WI38 (cell line): ENCODE results near the gene KIAA1958.

Experiments used
- H3K4me3 ChIP-seq: 2 replicates; pipeline ENCODE4 v1.5.1; 2011; ENCODE audit warnings: low read depth, mild to moderate bottlenecking, control low read depth, low read length
- TF ChIP-seq, protein P1 (sequence below): IDR thresholded peaks from 2 replicates; pipeline ENCODE4 v1.5.1; 2012; ENCODE audit warnings: low read depth, mild to moderate bottlenecking, control low read depth, low read length

The KIAA1958 gene

DNA sequence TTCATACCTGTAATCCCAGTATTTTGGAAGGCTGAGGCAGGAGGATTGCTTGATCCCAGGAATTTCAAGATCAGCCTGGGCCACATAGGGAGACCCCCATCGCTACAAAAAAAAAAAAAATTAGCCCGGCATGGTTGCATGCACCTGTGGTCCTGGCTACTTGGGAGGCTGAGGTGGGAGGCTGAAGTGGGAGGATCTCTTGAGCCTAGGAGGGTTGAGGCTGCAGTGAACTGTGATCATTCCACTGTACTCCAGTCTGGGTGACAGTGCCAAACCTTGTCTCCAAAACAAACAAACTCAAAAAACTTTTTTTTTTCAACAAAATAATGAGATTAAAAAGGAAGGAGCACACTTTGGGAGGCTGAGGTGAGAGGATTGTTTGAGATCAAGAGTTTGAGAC lies 14.2 kb downstream of the KIAA1958 start:
- no peak overlapping the region for H3K4me3 ChIP-seq
- TF ChIP-seq, protein P1, sequence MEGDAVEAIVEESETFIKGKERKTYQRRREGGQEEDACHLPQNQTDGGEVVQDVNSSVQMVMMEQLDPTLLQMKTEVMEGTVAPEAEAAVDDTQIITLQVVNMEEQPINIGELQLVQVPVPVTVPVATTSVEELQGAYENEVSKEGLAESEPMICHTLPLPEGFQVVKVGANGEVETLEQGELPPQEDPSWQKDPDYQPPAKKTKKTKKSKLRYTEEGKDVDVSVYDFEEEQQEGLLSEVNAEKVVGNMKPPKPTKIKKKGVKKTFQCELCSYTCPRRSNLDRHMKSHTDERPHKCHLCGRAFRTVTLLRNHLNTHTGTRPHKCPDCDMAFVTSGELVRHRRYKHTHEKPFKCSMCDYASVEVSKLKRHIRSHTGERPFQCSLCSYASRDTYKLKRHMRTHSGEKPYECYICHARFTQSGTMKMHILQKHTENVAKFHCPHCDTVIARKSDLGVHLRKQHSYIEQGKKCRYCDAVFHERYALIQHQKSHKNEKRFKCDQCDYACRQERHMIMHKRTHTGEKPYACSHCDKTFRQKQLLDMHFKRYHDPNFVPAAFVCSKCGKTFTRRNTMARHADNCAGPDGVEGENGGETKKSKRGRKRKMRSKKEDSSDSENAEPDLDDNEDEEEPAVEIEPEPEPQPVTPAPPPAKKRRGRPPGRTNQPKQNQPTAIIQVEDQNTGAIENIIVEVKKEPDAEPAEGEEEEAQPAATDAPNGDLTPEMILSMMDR, result no peak

DNA sequence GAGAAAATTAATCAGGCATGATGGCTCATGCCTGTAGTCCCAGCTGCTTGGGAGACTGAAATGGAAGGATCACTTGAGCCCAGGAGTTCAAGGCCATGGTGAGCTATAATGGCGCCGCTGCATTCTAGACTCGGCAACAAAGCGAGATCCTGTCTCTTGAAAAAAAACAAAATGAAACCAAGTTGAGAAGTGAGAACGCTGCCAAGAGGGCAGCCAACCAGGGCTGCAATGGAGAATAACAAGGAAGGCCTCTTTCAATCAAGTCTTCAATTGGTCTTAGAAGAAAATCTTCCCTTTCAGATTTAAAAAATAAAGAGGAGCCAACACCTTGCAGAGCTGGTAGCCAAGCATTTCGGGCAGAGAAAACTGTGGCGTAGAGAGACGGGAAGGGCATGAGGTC lies 14.7 kb downstream of the KIAA1958 start:
- TF ChIP-seq, protein P1, result no peak

DNA sequence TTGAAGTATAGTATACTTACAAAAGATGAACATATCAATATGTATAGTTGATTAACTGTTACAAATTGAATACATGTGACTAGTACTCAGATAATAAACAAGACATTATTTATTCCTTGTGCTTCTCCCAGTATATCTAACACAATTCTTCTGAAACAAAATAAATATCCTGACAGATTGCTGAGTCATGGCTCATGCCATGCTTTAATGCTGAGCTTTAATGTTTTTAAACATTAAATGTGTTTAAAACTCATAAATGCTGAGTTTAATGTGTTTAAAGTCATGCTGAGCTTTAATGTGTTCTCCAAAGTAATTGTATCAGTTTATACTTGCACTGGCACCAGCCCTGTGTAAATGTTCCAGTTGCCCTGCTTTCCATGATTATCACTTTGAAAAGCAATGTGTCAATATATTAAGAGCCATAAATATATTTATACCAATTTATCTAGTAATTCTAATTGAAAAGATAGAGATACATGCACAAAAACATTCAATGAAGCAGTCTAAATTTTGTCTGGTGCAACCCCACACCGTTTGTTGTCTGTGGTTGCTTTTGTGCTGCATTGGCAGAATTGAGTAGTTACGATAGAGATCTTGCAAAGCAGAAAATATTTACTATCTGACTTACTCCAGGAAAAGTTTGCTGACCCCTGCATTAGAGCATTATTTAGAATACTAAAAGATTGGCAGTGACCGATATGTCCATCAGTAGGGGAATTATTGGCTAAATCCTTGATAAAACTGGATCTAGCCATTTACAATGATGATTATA lies 15.7 kb downstream of the KIAA1958 start:
- no peak overlapping the region for H3K4me3 ChIP-seq
- TF ChIP-seq, protein P1, result no peak

More for the DNA sequence above, 14.7 kb downstream of the KIAA1958 start:
- H3K4me3 ChIP-seq, result no peak overlapping the region

DNA sequence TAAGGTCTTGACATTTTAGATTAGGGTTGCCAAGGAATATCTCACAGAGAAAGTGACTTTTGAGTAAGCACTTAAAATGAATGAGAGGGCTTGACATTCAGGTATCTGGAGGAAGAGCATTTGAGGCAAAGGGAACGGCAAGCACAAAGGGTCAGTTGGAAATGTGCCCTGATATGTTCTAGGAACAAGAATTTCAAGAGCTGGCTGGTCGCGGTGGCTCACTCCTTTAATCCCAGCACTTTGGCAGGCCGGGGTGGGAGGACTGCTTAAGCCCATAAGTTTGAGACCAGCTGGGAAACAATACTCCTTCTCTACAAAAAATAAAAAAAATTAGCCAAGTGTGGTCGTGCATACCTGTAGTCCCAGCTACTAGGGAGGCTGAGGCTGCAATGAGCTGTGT lies 16.5 kb downstream of the KIAA1958 start:
- TF ChIP-seq, protein P1, result no peak
- H3K4me3 ChIP-seq, result no peak overlapping the region

DNA sequence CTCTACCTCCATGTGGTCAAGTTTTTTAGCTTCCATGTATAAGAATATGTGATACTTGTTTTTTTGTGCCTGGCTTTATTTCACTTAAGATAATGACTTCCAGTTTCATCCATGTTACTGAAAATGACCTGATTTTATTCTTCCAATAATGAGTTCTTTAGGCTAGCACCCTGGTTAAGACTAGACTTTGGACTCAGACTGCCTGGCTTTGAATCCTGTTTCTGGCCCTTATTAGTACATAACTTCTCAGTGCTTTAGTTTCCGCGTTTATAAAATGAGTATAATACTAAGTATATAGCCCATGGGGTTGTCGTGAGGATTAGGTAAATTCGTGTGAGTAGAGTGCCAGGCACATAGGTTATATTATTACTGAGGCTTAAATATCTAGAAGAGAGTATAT lies 18.5 kb downstream of the KIAA1958 start:
- H3K4me3 ChIP-seq, result no peak overlapping the region
- TF ChIP-seq, protein P1, result no peak

DNA sequence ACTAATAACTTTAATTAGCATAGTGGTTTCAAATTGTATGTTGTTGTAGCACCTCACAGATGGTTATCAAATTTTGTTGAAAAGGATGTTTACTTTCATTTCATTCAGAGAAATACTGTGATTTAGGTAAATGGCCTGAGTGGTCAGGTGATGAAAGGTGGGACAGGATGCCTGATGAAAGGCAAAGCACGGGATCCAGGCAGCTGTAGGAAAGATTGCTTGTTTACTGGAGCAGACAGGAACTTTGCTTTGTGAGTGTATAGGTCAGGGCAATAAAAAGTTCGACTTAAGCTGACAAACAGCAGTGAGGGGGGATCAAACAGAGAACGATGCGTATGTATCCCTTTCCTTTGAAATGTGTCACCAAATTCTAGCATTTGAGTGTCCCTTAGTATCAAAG lies 19.0 kb downstream of the KIAA1958 start:
- no peak overlapping the region for H3K4me3 ChIP-seq
- TF ChIP-seq, protein P1, result no peak

DNA sequence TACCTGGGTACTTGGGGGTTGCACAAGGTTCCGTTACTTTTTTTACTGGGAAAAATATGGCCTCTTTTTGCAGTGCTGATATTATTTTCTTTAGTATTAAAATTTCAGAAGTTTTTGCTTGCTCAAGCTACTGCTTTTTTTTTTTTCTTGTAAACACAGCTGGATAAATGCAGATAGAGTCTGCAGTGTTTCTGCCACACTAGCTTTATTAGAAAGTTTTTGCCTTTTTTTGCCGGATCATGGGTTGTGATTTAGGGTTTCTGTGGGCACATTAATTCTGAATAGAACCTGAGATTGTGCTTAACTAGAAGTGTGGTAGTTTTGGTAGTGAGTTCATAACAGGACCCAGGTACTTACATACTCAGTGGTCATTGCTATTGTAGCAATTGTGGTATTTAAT lies 19.9 kb downstream of the KIAA1958 start:
- TF ChIP-seq, protein P1, result no peak
- H3K4me3 ChIP-seq, result no peak overlapping the region
